Adipocyte (in vitro differentiated cells): ENCODE results near the gene PCNA.
"Not testable (repeated sequence)": the region's sequence is repeated elsewhere in the genome, so short reads cannot be mapped to it uniquely, and the experiment has no call there.

Source experiments
- DNase-seq: peaks from one replicate; pipeline ENCODE4 v3.0.0-alpha.2; 2015; ENCODE audit warnings: low read depth
- H3K27me3 ChIP-seq: replicated peaks from 2 replicates; pipeline ENCODE4 v1.7.0; 2013; ENCODE audit warnings: mild to moderate bottlenecking, low read length, moderate library complexity; ENCODE audit not compliant: control insufficient read depth, insufficient read depth
- H3K36me3 ChIP-seq: 2 replicates; pipeline ENCODE4 v1.7.0; 2013; ENCODE audit warnings: low read length, mild to moderate bottlenecking, moderate library complexity; ENCODE audit not compliant: control insufficient read depth, insufficient read depth, severe bottlenecking
- H3K4me1 ChIP-seq: 2 replicates; pipeline ENCODE4 v1.7.0; 2013; ENCODE audit warnings: mild to moderate bottlenecking, low read length, moderate library complexity; ENCODE audit not compliant: control insufficient read depth, insufficient read depth
- H3K4me3 ChIP-seq: 2 replicates; pipeline ENCODE4 v1.7.0; 2013; ENCODE audit warnings: mild to moderate bottlenecking, low read length, moderate library complexity
- H3K9ac ChIP-seq: 2 replicates; pipeline ENCODE4 v1.7.0; 2013; ENCODE audit warnings: mild to moderate bottlenecking, low read length, moderate library complexity
- H3K9me3 ChIP-seq: 2 replicates; pipeline ENCODE4 v1.7.0; 2013; ENCODE audit warnings: mild to moderate bottlenecking, low read length, moderate library complexity; ENCODE audit not compliant: control insufficient read depth

Gene PCNA

DNA sequence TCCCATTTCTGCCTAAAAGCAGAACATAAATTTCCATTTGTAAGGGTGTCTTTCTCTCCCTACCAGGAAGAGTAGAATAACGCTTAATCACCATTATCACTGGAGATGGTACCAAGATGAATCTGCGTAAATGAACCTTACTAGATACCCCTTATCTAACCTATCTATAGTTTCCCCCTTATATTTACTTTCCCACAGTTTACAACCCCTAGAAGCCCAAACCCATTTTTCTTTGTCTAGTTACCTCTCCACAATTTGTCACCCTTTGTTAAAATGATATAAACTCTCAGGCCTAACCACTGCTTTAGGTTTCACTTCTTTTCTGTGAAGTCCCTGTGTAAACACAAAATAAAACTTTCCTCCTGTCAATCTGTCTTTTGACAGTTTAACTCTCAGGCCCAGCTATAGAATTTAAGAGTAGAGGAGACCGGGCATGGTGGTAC is 45.5 kb downstream of the PCNA start:
- H3K9me3 ChIP-seq = no peaks in the 10 kb centered on the region
- no peak for DNase-seq
- no peak overlapping the region for H3K4me3 ChIP-seq
- peaks cover 23% of the 10 kb centered on the region for H3K4me1 ChIP-seq
- no peaks in the 10 kb centered on the region for H3K36me3 ChIP-seq
- H3K27me3 ChIP-seq = no peaks in the 10 kb centered on the region
- H3K9ac ChIP-seq = no peak overlapping the region

DNA sequence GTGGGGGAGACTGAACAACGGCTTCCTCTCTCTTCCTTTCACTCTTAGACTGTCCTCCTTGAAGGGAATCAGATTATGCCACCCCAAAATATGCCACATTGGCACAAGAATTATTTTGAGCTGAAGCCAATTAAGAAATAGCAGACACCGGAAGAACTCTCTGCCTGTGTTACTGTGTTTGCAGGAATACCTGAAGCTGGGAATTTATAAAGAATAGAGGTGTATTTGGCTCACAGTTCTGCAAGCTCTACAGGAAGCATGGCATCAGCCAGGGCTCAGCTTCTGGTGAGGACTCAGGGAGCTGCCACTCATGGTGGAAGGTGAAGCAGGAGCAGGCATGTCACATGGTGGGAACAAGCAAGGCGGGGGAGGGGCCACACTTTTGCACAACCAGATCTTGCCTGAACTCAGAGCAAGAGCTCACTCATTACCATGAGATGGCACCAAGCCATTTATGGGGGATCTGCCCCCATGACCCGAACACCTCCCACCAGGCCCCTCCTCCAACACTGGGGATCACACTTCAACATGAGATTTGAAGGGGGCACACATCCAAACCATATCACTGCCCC is 46.0 kb downstream of the PCNA start:
- Histone ChIP-seq H3K4me1 (peaks cover 18% of the 10 kb centered on the region), H3K9ac (peak overlapping the region; percentile 62), H3K36me3 (no peaks in the 10 kb centered on the region), H3K9me3 (no peaks in the 10 kb centered on the region), H3K27me3 (no peaks in the 10 kb centered on the region), H3K4me3 (no peak overlapping the region)
- no peak for DNase-seq

DNA sequence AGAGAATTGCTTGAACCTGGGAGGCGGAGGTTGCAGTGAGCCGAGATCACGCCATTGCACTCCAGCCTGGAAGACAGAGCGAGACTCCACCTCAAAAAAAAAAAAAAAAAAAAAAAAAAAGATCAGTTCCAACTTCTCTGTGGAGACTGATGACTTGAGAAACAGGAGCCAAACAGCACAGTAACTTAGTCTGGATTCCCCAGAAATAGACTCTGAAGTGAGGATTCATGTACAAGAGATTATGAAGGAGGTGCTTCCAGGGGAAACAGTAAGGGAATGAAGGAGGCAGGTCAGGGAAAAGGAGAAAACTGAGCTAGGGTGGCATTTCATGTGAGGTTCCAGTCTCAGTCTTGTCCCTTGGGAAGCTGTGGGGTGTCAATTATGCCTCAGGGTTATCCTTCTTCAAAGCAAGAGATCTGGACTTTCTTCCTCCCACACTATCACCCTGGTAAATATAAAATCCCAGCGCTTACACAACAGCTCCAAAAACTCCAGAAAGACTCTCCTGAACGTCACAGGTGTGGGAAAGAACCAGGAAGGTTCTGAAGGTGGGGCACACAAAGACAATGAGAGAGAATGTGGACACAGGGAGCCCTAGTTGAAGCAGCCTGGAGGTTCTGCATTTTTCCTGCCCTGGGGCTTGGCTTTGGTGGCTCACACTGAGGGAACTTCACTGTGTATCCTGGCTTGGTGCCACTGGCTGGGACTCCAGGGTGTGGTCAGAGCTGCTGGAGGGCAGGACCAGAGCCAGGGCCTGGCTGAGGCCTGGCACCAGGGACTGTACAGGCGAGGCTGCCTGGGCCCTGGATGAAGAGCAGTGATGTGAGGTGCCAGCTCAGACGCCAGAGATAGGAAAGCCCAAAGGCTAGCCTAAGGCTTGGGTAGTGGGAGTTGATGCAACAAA is 46.8 kb downstream of the PCNA start:
- no peaks in the 10 kb centered on the region for H3K27me3 ChIP-seq
- H3K4me1 ChIP-seq = peaks cover 13% of the 10 kb centered on the region
- DNase-seq = peak; percentile 92
- no peaks in the 10 kb centered on the region for H3K9me3 ChIP-seq
- no peak overlapping the region for H3K4me3 ChIP-seq
- peak overlapping the region; percentile 62 for H3K9ac ChIP-seq
- no peaks in the 10 kb centered on the region for H3K36me3 ChIP-seq

DNA sequence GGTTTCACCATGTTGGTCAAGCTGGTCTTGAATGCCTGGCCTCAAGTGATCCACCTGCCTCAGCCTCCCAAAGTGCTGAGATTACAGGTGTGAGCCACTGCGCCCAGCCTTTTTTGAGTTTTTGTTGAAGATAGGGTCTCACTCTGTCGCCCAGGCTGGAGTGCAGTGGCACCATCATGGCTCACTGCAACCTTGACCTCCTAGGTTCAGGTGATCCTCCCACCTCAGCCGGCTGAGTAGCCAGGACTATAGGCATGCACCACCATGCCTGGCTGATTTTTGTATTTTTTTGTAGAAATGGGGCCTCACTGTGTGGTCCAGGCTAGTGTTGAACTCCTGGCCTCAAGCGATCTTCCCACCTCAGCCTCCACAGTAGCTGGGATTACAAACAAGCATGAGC is 47.8 kb downstream of the PCNA start:
- peaks cover 13% of the 10 kb centered on the region for H3K4me1 ChIP-seq
- not testable (repeated sequence) for DNase-seq, H3K9ac ChIP-seq, H3K9me3 ChIP-seq, H3K27me3 ChIP-seq, H3K36me3 ChIP-seq, H3K4me3 ChIP-seq

DNA sequence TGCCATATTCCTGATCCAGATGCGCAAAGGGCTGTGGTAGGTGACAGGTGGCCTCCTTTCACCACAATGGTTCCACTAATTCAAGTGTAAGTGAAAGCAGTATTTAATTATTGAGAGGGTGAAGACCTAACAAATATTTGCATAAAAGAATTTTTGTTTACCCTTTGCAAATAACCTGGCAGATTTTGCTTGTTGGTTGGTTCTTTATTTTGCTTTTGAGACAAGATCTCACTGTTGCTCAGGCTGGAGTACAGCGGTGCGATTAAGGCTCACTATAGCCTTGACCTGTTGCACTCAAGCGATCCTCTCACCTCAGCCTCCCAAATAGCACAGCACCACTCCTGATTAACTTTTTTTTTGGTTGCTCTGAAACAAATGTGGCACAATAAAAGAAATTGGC is 49.2 kb downstream of the PCNA start:
- no peak overlapping the region for H3K4me3 ChIP-seq
- no peaks in the 10 kb centered on the region for H3K27me3 ChIP-seq
- peaks cover 17% of the 10 kb centered on the region for H3K4me1 ChIP-seq
- H3K36me3 ChIP-seq = no peaks in the 10 kb centered on the region
- no peaks in the 10 kb centered on the region for H3K9me3 ChIP-seq
- no peak for DNase-seq
- H3K9ac ChIP-seq = no peak overlapping the region

DNA sequence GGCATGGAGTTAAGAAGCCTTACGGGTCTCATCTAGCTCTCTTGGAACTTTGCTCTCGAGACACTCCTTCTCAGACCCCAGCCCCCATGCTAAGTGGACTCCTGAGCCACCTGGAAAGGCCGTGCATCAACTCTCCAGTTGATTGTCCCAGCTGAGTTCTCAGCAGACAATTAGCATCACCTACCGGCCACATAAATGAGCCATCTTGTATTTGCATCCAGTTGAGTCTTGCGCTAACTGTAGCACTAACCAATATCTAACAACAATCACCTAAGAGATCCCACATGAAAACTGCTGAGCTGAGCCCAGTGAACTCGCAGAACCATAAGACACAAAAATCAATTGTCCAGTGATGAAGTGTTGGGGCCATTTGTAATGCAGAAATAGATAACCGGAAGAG is 49.7 kb downstream of the PCNA start:
- no peaks in the 10 kb centered on the region for H3K36me3 ChIP-seq
- no peak overlapping the region for H3K4me3 ChIP-seq
- no peaks in the 10 kb centered on the region for H3K9me3 ChIP-seq
- H3K9ac ChIP-seq = no peak overlapping the region
- peaks cover 22% of the 10 kb centered on the region for H3K4me1 ChIP-seq
- DNase-seq = no peak
- no peaks in the 10 kb centered on the region for H3K27me3 ChIP-seq

DNA sequence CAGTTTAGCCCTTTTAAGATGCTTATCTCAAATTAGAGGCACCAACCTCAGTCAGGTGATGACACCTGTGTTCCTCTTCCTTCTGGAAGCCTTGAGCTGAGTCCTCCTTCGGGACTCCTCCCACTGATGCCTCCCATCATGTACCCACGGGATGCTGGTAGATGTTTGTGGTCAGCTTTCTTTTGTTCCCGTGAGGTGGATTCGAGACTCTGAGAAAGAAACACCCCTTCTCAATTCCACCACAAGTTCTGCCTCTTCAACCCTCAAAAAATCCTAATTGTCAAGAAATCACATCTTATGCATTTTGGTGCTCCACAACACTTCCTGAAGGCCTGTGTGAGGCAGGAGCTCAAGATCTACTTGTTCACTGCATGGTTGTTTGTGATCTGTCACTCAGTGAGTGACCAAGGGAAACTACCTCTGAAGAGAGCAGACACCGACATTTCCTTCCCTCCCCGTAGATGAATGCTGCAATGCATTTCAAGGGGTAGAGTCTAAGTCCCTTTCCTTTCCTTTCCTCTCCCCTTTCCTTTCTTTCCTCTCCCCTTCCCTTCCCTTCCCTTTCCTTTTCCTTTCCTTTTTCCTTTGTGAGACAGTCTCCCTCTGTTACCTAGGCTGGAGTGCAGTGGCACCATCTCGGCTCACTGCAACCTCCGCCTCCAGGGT is 50.5 kb downstream of the PCNA start:
- Histone ChIP-seq H3K4me3 (no peak overlapping the region), H3K36me3 (no peaks in the 10 kb centered on the region), H3K27me3 (no peaks in the 10 kb centered on the region), H3K4me1 (peaks cover 23% of the 10 kb centered on the region), H3K9ac (no peak overlapping the region), H3K9me3 (no peaks in the 10 kb centered on the region)
- no peak for DNase-seq

DNA sequence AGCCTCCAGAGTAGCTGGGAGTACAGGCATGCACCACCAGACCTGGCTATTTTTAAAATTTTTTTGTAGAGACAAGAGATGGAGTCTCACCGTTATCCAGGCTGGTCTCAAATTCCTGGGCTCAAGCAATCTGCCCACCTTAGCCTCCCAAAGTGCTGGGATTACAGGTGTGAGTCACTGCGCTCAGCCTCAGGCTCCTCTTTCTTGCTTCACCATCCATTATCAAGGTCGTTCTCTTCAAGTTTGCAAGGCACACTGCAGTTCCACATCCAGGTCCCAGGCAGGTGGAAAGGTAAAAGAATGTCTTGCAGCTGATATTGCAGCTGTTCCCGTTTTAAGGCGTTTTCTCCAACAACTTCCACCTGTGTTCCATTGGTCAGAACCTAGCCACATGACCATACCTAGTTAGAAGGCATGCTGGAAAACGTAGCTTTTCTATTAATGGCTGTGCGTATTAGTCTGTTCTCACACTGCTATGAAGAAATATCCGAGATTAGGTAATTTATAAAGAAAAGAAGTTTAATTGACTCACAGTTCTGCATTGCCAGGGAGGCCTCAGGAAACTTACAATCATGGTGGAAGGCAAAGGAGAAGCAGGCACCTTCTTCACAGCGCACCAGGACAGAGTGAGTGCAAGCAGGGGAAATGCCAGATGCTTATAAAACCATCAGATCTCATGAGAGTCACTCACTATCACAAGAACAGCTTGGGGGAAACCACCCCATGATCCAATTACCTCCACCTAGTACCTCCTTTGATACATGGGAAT is 51.7 kb downstream of the PCNA start:
- Histone ChIP-seq H3K4me3 (no peak overlapping the region), H3K9me3 (no peaks in the 10 kb centered on the region), H3K36me3 (no peaks in the 10 kb centered on the region), H3K27me3 (no peaks in the 10 kb centered on the region), H3K4me1 (peaks cover 13% of the 10 kb centered on the region), H3K9ac (no peak overlapping the region)
- no peak for DNase-seq

DNA sequence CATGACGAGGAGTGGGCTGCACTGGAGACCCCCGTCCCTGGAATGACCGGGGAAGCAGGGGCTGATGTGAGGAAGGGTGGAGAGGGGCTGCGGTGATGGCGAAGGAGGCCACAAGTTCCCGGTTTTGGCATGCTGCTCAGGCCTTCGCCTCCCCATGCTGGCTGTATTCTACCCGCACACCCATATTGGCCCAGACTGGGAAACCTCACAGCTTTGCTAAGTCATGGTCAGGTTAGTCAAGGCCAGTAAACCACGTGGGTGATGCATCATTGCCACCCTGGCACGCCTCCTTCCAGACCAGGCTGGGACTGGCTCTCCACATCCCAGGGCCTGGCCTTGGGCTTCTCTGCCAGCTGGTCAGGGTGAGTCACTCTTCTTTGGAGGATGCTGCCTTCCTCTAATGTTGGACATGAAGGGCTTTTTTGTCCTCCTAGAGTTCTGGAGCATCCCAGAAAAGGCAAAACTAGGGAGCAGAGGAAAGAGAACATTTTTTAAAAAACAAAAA is 53.8 kb downstream of the PCNA start:
- peak; percentile 78 for DNase-seq
- peak overlapping the region; percentile 16 for H3K9ac ChIP-seq
- no peaks in the 10 kb centered on the region for H3K36me3 ChIP-seq
- no peak overlapping the region for H3K4me3 ChIP-seq
- H3K27me3 ChIP-seq = no peaks in the 10 kb centered on the region
- H3K9me3 ChIP-seq = no peaks in the 10 kb centered on the region
- peaks cover 10% of the 10 kb centered on the region for H3K4me1 ChIP-seq

DNA sequence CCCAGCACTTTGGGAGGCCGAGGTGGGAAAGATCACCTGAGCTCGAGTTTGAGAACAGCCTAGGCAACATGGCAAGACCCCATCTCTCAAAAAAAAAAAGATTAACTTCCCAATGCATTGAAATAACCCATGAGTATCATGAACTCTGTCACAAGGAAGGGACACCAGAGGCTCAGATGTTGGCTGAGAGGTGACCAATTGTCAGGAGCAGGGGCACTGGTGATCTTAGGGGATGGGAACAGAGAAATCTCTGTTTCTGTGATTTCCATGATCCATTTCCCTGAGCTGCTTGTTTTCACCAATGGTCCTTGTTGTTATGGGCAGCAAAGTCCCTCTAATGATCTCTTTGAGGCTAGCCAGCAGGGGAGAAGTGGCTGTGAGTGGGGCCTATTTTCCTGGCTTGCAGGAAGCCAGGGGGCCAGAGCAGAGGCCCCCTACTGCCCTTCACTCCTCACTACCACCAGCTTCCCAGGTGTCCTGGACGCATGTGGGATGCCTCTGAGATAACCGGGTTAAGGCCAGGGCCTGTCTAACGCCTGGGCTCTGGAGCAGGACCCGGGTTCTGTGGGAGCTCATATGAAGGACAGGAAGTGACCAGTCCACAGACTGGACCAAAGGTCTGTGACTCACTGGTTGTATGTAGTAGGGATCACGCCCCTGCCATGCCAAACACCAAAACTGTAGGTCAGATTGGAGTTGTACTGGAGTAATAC is 54.4 kb downstream of the PCNA start:
- Histone ChIP-seq H3K36me3 (no peaks in the 10 kb centered on the region), H3K9me3 (no peaks in the 10 kb centered on the region), H3K27me3 (no peaks in the 10 kb centered on the region), H3K9ac (peak overlapping the region; percentile 16), H3K4me3 (no peak overlapping the region), H3K4me1 (peaks cover 10% of the 10 kb centered on the region)
- no peak for DNase-seq
